NCI-H774 (cell line): ENCODE data around the gene LMO2.

Experiments used
- DNase-seq: peaks from one replicate; lab custom pipeline; 2025; lab: John Stamatoyannopoulos, UW

LMO2 gene

GRCh38 chr11:33913991-33914390, 22.1 kb upstream of the LMO2 start:
- DNase-seq: no peak

GRCh38 chr11:33912405-33913361, 20.8 kb upstream of the LMO2 start:
- no peak for DNase-seq

GRCh38 chr11:33910958-33911339, 19.1 kb upstream of the LMO2 start:
- DNase-seq: no peak

- DNase-seq: no peak
These were observed 18.6 kb upstream of the LMO2 start for GRCh38 chr11:33910296-33910957.

- no peak for DNase-seq
These were observed 17.7 kb upstream of the LMO2 start for GRCh38 chr11:33909552-33909951.

- DNase-seq: no peak
These were observed 17.3 kb upstream of the LMO2 start for GRCh38 chr11:33909150-33909549.

GRCh38 chr11:33907421-33907820, 15.5 kb upstream of the LMO2 start:
- no peak for DNase-seq

- DNase-seq: no peak
These were observed 14.8 kb upstream of the LMO2 start for GRCh38 chr11:33906484-33907186.

GRCh38 chr11:33904102-33904501, 12.2 kb upstream of the LMO2 start:
- no peak for DNase-seq

- no peak for DNase-seq
These were observed 8.4 kb upstream of the LMO2 start for GRCh38 chr11:33900159-33900840.

GRCh38 chr11:33899400-33900037, 7.6 kb upstream of the LMO2 start:
- DNase-seq: no peak

- no peak for DNase-seq
These were observed 7.1 kb upstream of the LMO2 start for GRCh38 chr11:33898957-33899356.

- DNase-seq: no peak
These were observed 6.0 kb upstream of the LMO2 start for GRCh38 chr11:33897761-33898375.

- no peak for DNase-seq
These were observed 5.0 kb upstream of the LMO2 start for GRCh38 chr11:33896911-33897310.

GRCh38 chr11:33895752-33896137, 3.9 kb upstream of the LMO2 start:
- no peak for DNase-seq

- no peak for DNase-seq
These were observed 2.5 kb upstream of the LMO2 start for GRCh38 chr11:33894398-33894746.

GRCh38 chr11:33893711-33894397, 2.0 kb upstream of the LMO2 start:
- no peak for DNase-seq

- no peak for DNase-seq
These were observed 1.2 kb upstream of the LMO2 start for GRCh38 chr11:33892906-33893594.

- no peak for DNase-seq
These were observed 2.0 kb downstream of the LMO2 start for GRCh38 chr11:33889821-33890378.

- DNase-seq: no peak
These were observed 2.6 kb downstream of the LMO2 start for GRCh38 chr11:33889296-33889695.
